H1 (cell line): ENCODE data around the gene MRPL54. TPM values are rescaled to one million over a fixed set of nuclear protein-coding genes. Genes with fewer than 3 reads are reported as not detected.

Source experiments
- BACH1 ChIP-seq: IDR thresholded peaks from 2 replicates; pipeline ENCODE4 v1.6.1; 2012; ENCODE audit warnings: low read length, improper control_type of control experiment
- BRCA1 ChIP-seq: IDR thresholded peaks from 2 replicates; pipeline ENCODE4 v1.6.1; 2012; ENCODE audit warnings: low read depth, low read length, improper control_type of control experiment
- JUN ChIP-seq: IDR thresholded peaks from 2 replicates; pipeline ENCODE4 v1.6.1; 2011; ENCODE audit warnings: low read depth, mild to moderate bottlenecking, improper control_type of control experiment, low read length
- SRF ChIP-seq: IDR thresholded peaks from 2 replicates; pipeline ENCODE4 v1.6.1; 2011; ENCODE audit warnings: mild to moderate bottlenecking, low read depth, low read length, moderate library complexity
- TAF1 ChIP-seq: IDR thresholded peaks from 2 replicates; pipeline ENCODE4 v1.6.1; 2011; ENCODE audit warnings: mild to moderate bottlenecking, low read depth, low read length
- polyA plus RNA-seq, 7 experiments: library from polyadenylated mRNA; depleted of rRNA in 3 of 7; stranded (reverse) in 5 of 7; unstranded in 2 of 7; fragments of >200 nt in 5 of 7; fragments of 200-250 nt in 2 of 7; gene quantifications; 1 replicate in 5 of 7; 2 replicates in 1 of 7; 4 replicates in 1 of 7; pipeline versions ENCODE4 v1.2.1 to v1.2.3, GENCODE V29; 2011 to 2013; ENCODE audit warnings: missing spikeins in 2 of 7, mixed read lengths in 2 of 7
- total RNA-seq: library from RNA; stranded (reverse); fragmentation: NEBNext Ultra II Directional; extraction: Animal tissue kit (Norgen Biotek cat#: 25700); gene quantifications from 2 replicates; pipeline ENCODE4 v1.2.1, GENCODE V29; 2021
- TF ChIP-seq, protein P1 (sequence below): fragments of 300-600 bp; sonication (generic); IDR thresholded peaks from 2 replicates; pipeline ENCODE4 v1.7.1; 2012; ENCODE audit warnings: low read length, moderate library complexity, mild to moderate bottlenecking, inconsistent platforms; ENCODE audit not compliant: insufficient replicate concordance

Gene MRPL54
- total and polyA plus RNA-seq, 2 of the 8 experiments (the other 6 are each of a cell fraction or from before 2014, with no cell fraction given), result 63.8 to 72.8 TPM

DNA sequence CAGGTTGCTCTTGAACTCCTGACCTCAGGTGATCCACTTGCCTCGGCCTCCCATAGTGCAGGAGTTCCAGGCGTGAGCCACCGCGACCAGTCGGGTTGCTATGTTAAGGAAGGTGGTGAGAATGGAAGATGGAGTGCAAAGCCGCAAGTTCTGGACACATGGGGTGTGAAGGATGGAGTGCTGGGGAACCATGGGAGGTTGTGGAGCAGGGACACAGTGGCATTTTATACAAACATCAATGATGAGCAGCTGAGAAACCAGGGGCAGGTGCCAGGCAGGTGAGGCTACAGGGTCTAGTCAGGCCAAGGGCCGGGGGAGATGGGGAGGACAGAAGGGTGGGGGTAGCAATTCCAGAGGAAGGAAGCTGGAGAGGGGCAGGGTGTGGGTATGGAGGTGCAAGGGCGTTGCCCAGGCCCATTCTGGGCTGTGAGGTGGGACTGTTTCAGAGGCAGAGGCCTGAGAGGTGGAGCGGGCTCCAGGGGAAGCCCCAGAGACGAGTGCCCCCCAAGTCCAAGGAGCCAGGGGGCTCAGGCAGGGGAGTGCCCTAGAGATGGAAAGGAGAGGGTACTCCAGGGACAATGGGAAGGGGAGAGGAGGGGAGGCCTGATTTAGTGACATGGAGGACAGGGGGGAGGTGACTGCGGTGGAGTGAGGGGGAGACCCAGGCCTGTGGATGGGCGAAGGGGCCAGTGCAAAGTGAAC is 11.5 kb downstream of the MRPL54 start (continued):
- TF ChIP-seq SRF, result no peak
- no peak for TF ChIP-seq TAF1
- TF ChIP-seq JUN, result no peak
- TF ChIP-seq, protein P1, sequence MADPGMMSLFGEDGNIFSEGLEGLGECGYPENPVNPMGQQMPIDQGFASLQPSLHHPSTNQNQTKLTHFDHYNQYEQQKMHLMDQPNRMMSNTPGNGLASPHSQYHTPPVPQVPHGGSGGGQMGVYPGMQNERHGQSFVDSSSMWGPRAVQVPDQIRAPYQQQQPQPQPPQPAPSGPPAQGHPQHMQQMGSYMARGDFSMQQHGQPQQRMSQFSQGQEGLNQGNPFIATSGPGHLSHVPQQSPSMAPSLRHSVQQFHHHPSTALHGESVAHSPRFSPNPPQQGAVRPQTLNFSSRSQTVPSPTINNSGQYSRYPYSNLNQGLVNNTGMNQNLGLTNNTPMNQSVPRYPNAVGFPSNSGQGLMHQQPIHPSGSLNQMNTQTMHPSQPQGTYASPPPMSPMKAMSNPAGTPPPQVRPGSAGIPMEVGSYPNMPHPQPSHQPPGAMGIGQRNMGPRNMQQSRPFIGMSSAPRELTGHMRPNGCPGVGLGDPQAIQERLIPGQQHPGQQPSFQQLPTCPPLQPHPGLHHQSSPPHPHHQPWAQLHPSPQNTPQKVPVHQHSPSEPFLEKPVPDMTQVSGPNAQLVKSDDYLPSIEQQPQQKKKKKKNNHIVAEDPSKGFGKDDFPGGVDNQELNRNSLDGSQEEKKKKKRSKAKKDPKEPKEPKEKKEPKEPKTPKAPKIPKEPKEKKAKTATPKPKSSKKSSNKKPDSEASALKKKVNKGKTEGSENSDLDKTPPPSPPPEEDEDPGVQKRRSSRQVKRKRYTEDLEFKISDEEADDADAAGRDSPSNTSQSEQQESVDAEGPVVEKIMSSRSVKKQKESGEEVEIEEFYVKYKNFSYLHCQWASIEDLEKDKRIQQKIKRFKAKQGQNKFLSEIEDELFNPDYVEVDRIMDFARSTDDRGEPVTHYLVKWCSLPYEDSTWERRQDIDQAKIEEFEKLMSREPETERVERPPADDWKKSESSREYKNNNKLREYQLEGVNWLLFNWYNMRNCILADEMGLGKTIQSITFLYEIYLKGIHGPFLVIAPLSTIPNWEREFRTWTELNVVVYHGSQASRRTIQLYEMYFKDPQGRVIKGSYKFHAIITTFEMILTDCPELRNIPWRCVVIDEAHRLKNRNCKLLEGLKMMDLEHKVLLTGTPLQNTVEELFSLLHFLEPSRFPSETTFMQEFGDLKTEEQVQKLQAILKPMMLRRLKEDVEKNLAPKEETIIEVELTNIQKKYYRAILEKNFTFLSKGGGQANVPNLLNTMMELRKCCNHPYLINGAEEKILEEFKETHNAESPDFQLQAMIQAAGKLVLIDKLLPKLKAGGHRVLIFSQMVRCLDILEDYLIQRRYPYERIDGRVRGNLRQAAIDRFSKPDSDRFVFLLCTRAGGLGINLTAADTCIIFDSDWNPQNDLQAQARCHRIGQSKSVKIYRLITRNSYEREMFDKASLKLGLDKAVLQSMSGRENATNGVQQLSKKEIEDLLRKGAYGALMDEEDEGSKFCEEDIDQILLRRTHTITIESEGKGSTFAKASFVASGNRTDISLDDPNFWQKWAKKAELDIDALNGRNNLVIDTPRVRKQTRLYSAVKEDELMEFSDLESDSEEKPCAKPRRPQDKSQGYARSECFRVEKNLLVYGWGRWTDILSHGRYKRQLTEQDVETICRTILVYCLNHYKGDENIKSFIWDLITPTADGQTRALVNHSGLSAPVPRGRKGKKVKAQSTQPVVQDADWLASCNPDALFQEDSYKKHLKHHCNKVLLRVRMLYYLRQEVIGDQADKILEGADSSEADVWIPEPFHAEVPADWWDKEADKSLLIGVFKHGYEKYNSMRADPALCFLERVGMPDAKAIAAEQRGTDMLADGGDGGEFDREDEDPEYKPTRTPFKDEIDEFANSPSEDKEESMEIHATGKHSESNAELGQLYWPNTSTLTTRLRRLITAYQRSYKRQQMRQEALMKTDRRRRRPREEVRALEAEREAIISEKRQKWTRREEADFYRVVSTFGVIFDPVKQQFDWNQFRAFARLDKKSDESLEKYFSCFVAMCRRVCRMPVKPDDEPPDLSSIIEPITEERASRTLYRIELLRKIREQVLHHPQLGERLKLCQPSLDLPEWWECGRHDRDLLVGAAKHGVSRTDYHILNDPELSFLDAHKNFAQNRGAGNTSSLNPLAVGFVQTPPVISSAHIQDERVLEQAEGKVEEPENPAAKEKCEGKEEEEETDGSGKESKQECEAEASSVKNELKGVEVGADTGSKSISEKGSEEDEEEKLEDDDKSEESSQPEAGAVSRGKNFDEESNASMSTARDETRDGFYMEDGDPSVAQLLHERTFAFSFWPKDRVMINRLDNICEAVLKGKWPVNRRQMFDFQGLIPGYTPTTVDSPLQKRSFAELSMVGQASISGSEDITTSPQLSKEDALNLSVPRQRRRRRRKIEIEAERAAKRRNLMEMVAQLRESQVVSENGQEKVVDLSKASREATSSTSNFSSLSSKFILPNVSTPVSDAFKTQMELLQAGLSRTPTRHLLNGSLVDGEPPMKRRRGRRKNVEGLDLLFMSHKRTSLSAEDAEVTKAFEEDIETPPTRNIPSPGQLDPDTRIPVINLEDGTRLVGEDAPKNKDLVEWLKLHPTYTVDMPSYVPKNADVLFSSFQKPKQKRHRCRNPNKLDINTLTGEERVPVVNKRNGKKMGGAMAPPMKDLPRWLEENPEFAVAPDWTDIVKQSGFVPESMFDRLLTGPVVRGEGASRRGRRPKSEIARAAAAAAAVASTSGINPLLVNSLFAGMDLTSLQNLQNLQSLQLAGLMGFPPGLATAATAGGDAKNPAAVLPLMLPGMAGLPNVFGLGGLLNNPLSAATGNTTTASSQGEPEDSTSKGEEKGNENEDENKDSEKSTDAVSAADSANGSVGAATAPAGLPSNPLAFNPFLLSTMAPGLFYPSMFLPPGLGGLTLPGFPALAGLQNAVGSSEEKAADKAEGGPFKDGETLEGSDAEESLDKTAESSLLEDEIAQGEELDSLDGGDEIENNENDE, result no peak
- TF ChIP-seq BACH1, result no peak
- no peak for TF ChIP-seq BRCA1
